HepG2 (cell line): ENCODE measurements around the gene BPIFA1. TPM values are rescaled to one million over a fixed set of nuclear protein-coding genes. Genes with fewer than 3 reads are reported as not detected.
A peak's percentile ranks its signal among the peaks of the same experiment; 100 is the strongest.

ENCODE experiments used
- ATF2 ChIP-seq: sonication (generic); formaldehyde crosslinking; IDR thresholded peaks from 2 replicates; pipeline ENCODE4 v1.4.0; 2020; ENCODE audit warnings: missing genetic modification reagents
- BCL6 ChIP-seq: IDR thresholded peaks from 2 replicates; pipeline ENCODE4 v1.6.1; 2016; ENCODE audit warnings: missing genetic modification reagents, missing compliant biosample characterization
- ELF3 ChIP-seq: IDR thresholded peaks from 2 replicates; pipeline ENCODE4 v1.6.1; 2016; ENCODE audit warnings: missing genetic modification reagents, missing compliant biosample characterization
- FOXA1 ChIP-seq, 2 experiments: fragments of 450-650 bp in 1 of 2; sonication (generic) in 1 of 2; formaldehyde crosslinking in 1 of 2; IDR thresholded peaks; 2 replicates each; pipeline versions ENCODE4 v1.4.0 to v1.6.1; 2016 to 2020; ENCODE audit warnings: missing genetic modification reagents in 1 of 2
- FOXJ3 ChIP-seq: sonication (generic); formaldehyde crosslinking; IDR thresholded peaks from 2 replicates; pipeline ENCODE4 v1.4.0; 2020; ENCODE audit warnings: missing genetic modification reagents, mild to moderate bottlenecking, borderline replicate concordance
- GLI4 ChIP-seq: sonication (generic); formaldehyde crosslinking; IDR thresholded peaks from 2 replicates; pipeline ENCODE4 v1.5.1; 2020; ENCODE audit warnings: missing genetic modification reagents, mild to moderate bottlenecking, moderate library complexity, borderline replicate concordance
- KDM5A ChIP-seq: fragments of 200-600 bp; sonication (generic); IDR thresholded peaks from 2 replicates; pipeline ENCODE4 v1.7.0; 2018; ENCODE audit warnings: antibody characterized with exemption, mild to moderate bottlenecking, low read length, borderline replicate concordance
- KMT2B ChIP-seq: IDR thresholded peaks from 2 replicates; pipeline ENCODE4 v1.6.1; 2016; ENCODE audit warnings: missing genetic modification reagents, missing compliant biosample characterization
- MIER2 ChIP-seq: IDR thresholded peaks from 2 replicates; pipeline ENCODE4 v1.6.1; 2016; ENCODE audit warnings: missing biosample characterization, missing genetic modification reagents
- NR2F2 ChIP-seq: IDR thresholded peaks from 2 replicates; pipeline ENCODE4 v1.6.1; 2012; ENCODE audit warnings: low read depth, inconsistent platforms, borderline replicate concordance
- RCOR2 ChIP-seq: IDR thresholded peaks from 2 replicates; pipeline ENCODE4 v1.6.1; 2016; ENCODE audit warnings: missing biosample characterization, missing genetic modification reagents
- RFX1 ChIP-seq: fragments of 450-650 bp; IDR thresholded peaks from 2 replicates; pipeline ENCODE4 v1.6.1; 2017
- SATB2 ChIP-seq: sonication (generic); formaldehyde crosslinking; IDR thresholded peaks from 2 replicates; pipeline ENCODE4 v1.5.0; 2020; ENCODE audit warnings: missing genetic modification reagents
- SCMH1 ChIP-seq: sonication (generic); formaldehyde crosslinking; IDR thresholded peaks from 2 replicates; pipeline ENCODE4 v1.9.0; 2021; ENCODE audit warnings: missing genetic modification reagents, mild to moderate bottlenecking, borderline replicate concordance
- SMAD3 ChIP-seq: sonication (generic); formaldehyde crosslinking; IDR thresholded peaks from 2 replicates; pipeline ENCODE4 v1.4.0; 2020; ENCODE audit warnings: missing genetic modification reagents
- SRSF4 ChIP-seq: fragments of 200-400 bp; formaldehyde crosslinking; IDR thresholded peaks from one replicate; pipeline ENCODE4 v1.6.1; 2018; ENCODE audit warnings: mild to moderate bottlenecking, low read depth, low read length, moderate library complexity; ENCODE audit not compliant: poor library complexity, severe bottlenecking
- TARDBP ChIP-seq: sonication (generic); formaldehyde crosslinking; IDR thresholded peaks from 2 replicates; pipeline ENCODE4 v1.8.0; 2022; ENCODE audit warnings: mild to moderate bottlenecking, missing genetic modification reagents
- ZNF557 ChIP-seq: sonication (generic); formaldehyde crosslinking; IDR thresholded peaks from 2 replicates; pipeline ENCODE4 v1.4.0; 2020; ENCODE audit warnings: missing genetic modification reagents
- ZNF605 ChIP-seq: sonication (generic); formaldehyde crosslinking; IDR thresholded peaks from 2 replicates; pipeline ENCODE4 v1.8.0; 2022; ENCODE audit warnings: mild to moderate bottlenecking, missing genetic modification reagents
- ZNF780A ChIP-seq: sonication (generic); formaldehyde crosslinking; IDR thresholded peaks from 2 replicates; pipeline ENCODE4 v1.8.0; 2022; ENCODE audit warnings: mild to moderate bottlenecking, missing genetic modification reagents, moderate library complexity
- ZNF850 ChIP-seq: sonication (generic); formaldehyde crosslinking; conservative IDR thresholded peaks from 2 replicates; pipeline ENCODE4 v1.9.0; 2021; ENCODE audit warnings: mild to moderate bottlenecking, missing genetic modification reagents
- ZSCAN21 ChIP-seq: sonication (generic); formaldehyde crosslinking; IDR thresholded peaks from 2 replicates; pipeline ENCODE4 v1.8.0; 2022; ENCODE audit warnings: mild to moderate bottlenecking, missing genetic modification reagents, moderate library complexity, borderline replicate concordance
- ZSCAN31 ChIP-seq: sonication (generic); formaldehyde crosslinking; IDR thresholded peaks from 2 replicates; pipeline ENCODE4 v1.5.0; 2020; ENCODE audit warnings: low read depth, mild to moderate bottlenecking, missing genetic modification reagents
- polyA plus RNA-seq, 8 experiments: library from polyadenylated mRNA; depleted of rRNA in 3 of 8; stranded (reverse) in 7 of 8; unstranded in 1 of 8; fragments of >200 nt; fragmentation: Illumina TruSeq in 4 of 8; extraction: Trizol in 4 of 8; gene quantifications; 2 replicates each; pipeline versions ENCODE4 v1.2.1 to v1.2.3, GENCODE V29; 2011 to 2016; ENCODE audit warnings: low read depth in 4 of 8, missing spikeins in 1 of 8, mixed read lengths in 1 of 8; ENCODE audit not compliant: insufficient read depth in 1 of 8
- total RNA-seq, 5 experiments: library from RNA; depleted of rRNA; stranded (reverse); fragments of >200 nt; fragmentation: Illumina TruSeq; extraction: Trizol; gene quantifications; 2 replicates each; pipeline ENCODE4 v1.2.3, GENCODE V29; 2016; ENCODE audit warnings: low read depth in 1 of 5
- TF ChIP-seq, protein P1 (sequence below): IDR thresholded peaks from 2 replicates; pipeline ENCODE4 v1.6.1; 2018; ENCODE audit warnings: missing genetic modification reagents, mild to moderate bottlenecking, missing compliant biosample characterization
- TF ChIP-seq, protein P2 (sequence below): sonication (generic); formaldehyde crosslinking; IDR thresholded peaks from 2 replicates; pipeline ENCODE4 v1.5.1; 2020; ENCODE audit warnings: missing genetic modification reagents, mild to moderate bottlenecking, borderline replicate concordance
- TF ChIP-seq, protein P3 (sequence below): sonication (generic); formaldehyde crosslinking; IDR thresholded peaks from 2 replicates; pipeline ENCODE4 v1.8.0; 2022; ENCODE audit warnings: mild to moderate bottlenecking, missing genetic modification reagents, borderline replicate concordance

BPIFA1 gene
- total and polyA plus RNA-seq, 2 of the 13 experiments (the other 11 are each of a cell fraction or from before 2014, with no cell fraction given) = not detected

GRCh38 chr20:33209789-33210188, 26.0 kb upstream of the BPIFA1 start (continued):
- peak; percentile 97 for TF ChIP-seq ELF3 (CRISPR knock-in tag)
- peak; percentile 100 for TF ChIP-seq SMAD3 (CRISPR knock-in tag)
- peak; percentile 98 for TF ChIP-seq ZSCAN21 (CRISPR knock-in tag)
- TF ChIP-seq TARDBP = peak; percentile 76; the same call in 1 of the 2 replicates
- TF ChIP-seq, protein P1, sequence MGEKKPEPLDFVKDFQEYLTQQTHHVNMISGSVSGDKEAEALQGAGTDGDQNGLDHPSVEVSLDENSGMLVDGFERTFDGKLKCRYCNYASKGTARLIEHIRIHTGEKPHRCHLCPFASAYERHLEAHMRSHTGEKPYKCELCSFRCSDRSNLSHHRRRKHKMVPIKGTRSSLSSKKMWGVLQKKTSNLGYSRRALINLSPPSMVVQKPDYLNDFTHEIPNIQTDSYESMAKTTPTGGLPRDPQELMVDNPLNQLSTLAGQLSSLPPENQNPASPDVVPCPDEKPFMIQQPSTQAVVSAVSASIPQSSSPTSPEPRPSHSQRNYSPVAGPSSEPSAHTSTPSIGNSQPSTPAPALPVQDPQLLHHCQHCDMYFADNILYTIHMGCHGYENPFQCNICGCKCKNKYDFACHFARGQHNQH = peak; percentile 97
- TF ChIP-seq KDM5A = no peak
- no peak for TF ChIP-seq ZNF850 (CRISPR knock-in tag)
- TF ChIP-seq MIER2 (CRISPR knock-in tag) = peak; percentile 100
- TF ChIP-seq KMT2B (CRISPR knock-in tag) = peak; percentile 93
- TF ChIP-seq SATB2 (CRISPR knock-in tag) = peak; percentile 98
- TF ChIP-seq RFX1 = no peak
- no peak for TF ChIP-seq SCMH1 (CRISPR knock-in tag)
- TF ChIP-seq ZSCAN31 (CRISPR knock-in tag) = peak; percentile 91
- no peak for TF ChIP-seq SRSF4
- peak; percentile 94 for TF ChIP-seq ATF2 (CRISPR knock-in tag)
- TF ChIP-seq, protein P2, sequence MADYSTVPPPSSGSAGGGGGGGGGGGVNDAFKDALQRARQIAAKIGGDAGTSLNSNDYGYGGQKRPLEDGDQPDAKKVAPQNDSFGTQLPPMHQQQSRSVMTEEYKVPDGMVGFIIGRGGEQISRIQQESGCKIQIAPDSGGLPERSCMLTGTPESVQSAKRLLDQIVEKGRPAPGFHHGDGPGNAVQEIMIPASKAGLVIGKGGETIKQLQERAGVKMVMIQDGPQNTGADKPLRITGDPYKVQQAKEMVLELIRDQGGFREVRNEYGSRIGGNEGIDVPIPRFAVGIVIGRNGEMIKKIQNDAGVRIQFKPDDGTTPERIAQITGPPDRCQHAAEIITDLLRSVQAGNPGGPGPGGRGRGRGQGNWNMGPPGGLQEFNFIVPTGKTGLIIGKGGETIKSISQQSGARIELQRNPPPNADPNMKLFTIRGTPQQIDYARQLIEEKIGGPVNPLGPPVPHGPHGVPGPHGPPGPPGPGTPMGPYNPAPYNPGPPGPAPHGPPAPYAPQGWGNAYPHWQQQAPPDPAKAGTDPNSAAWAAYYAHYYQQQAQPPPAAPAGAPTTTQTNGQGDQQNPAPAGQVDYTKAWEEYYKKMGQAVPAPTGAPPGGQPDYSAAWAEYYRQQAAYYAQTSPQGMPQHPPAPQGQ (CRISPR knock-in tag) = no peak
- TF ChIP-seq NR2F2 = no peak
- peak; percentile 96 for TF ChIP-seq ZNF605 (CRISPR knock-in tag)
- TF ChIP-seq ZNF557 = peak; percentile 99
- no peak for TF ChIP-seq FOXJ3 (CRISPR knock-in tag)
- no peak; the same call in 1 of the 2 replicates for TF ChIP-seq GLI4
- no peak for TF ChIP-seq FOXA1 (IDR thresholded peaks at IDR 0.05)
- TF ChIP-seq FOXA1 (CRISPR knock-in tag; IDR thresholded peaks at IDR 0.05) = 0 out of 2 replicates have a peak, but pooled peaks have one; percentile 29
- TF ChIP-seq, protein P3, sequence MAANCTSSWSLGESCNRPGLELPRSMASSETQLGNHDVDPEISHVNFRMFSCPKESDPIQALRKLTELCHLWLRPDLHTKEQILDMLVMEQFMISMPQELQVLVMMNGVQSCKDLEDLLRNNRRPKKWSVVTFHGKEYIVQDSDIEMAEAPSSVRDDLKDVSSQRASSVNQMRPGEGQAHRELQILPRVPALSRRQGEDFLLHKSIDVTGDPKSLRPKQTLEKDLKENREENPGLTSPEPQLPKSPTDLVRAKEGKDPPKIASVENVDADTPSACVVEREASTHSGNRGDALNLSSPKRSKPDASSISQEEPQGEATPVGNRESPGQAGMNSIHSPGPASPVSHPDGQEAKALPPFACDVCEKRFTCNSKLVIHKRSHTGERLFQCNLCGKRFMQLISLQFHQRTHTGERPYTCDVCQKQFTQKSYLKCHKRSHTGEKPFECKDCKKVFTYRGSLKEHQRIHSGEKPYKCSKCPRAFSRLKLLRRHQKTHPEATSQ (CRISPR knock-in tag) = peak; percentile 97
- TF ChIP-seq RCOR2 = peak; percentile 56; the same call in 1 of the 2 replicates
- peak; percentile 65 for TF ChIP-seq BCL6 (CRISPR knock-in tag)
- peak; percentile 98 for TF ChIP-seq ZNF780A
